Breast epithelium (tissue), 4 donors: ENCODE measurements around the gene LAMB3. TPM values are rescaled to one million over a fixed set of nuclear protein-coding genes. Genes with fewer than 3 reads are reported as not detected.
A peak's percentile ranks its signal among the peaks of the same experiment; 100 is the strongest.

Experiments used
- DNase-seq, 2 donors: peaks; one replicate each; pipeline ENCODE4 v3.0.0-alpha.2; 2019; ENCODE audit warnings: low spot score in 2 of 2
- H3K27ac ChIP-seq, 2 donors: fragments of 200-600 bp; sonication (generic) in 1 of 2; one replicate each; pipeline ENCODE4 v1.5.1; 2016 to 2019; ENCODE audit warnings: mild to moderate bottlenecking in 1 of 2
- H3K27me3 ChIP-seq, 2 donors: fragments of 200-600 bp; sonication (generic) in 1 of 2; one replicate each; pipeline versions ENCODE4 v1.5.1 to v1.6.0; 2017 to 2019; ENCODE audit warnings: control low read depth in 1 of 2, mild to moderate bottlenecking in 1 of 2
- H3K36me3 ChIP-seq: fragments of 200-600 bp; one replicate; pipeline ENCODE4 v1.5.1; 2019
- H3K4me1 ChIP-seq, 2 donors: fragments of 200-600 bp; sonication (generic); one replicate each; pipeline ENCODE4 v1.5.1; 2016 to 2019; ENCODE audit warnings: control low read depth in 1 of 2
- H3K4me3 ChIP-seq, 3 donors: fragments of 200-600 bp; sonication (generic); 1 replicate in 2 of 3; 2 replicates in 1 of 3; pipeline ENCODE4 v1.5.1; 2016 to 2019; ENCODE audit warnings: mild to moderate bottlenecking in 3 of 3, moderate library complexity in 2 of 3
- H3K9me3 ChIP-seq, 2 donors: fragments of 200-600 bp; sonication (generic) in 1 of 2; one replicate each; pipeline ENCODE4 v1.5.1; 2016 to 2019; ENCODE audit warnings: control low read depth in 1 of 2
- POLR2A ChIP-seq: fragments of 450-650 bp; IDR thresholded peaks from one replicate; pipeline ENCODE4 v1.6.1; 2016; ENCODE audit warnings: antibody characterized with exemption, mild to moderate bottlenecking, moderate library complexity
- POLR2AphosphoS5 ChIP-seq, 3 donors: sonication (generic); formaldehyde crosslinking; IDR thresholded peaks; one replicate each; pipeline ENCODE4 v1.6.1; 2017; ENCODE audit warnings: antibody characterized with exemption in 3 of 3
- intact Hi-C: fragments of 100-400 bp; cut with DNase I; formaldehyde crosslinking; loops from one replicate; pipeline ENCODE4 v1.15.1; 2023; ENCODE audit warnings: low total_unique reads
- total RNA-seq, 3 donors: library from RNA; depleted of rRNA; stranded (reverse); fragments of >200 nt; gene quantifications; one replicate each; pipeline ENCODE4 v1.1.0, GENCODE V29; 2016
- TF ChIP-seq, protein P1 (sequence below), 3 donors: fragments of 450-650 bp; IDR thresholded peaks; one replicate each; pipeline ENCODE4 v1.5.1; 2016 to 2017; ENCODE audit warnings: antibody characterized with exemption in 3 of 3, mild to moderate bottlenecking in 3 of 3, moderate library complexity in 3 of 3

LAMB3 gene
- total RNA-seq, 3 donors from 2014 or later, result 23.9 to 48.0 (median 35.6) TPM

DNA sequence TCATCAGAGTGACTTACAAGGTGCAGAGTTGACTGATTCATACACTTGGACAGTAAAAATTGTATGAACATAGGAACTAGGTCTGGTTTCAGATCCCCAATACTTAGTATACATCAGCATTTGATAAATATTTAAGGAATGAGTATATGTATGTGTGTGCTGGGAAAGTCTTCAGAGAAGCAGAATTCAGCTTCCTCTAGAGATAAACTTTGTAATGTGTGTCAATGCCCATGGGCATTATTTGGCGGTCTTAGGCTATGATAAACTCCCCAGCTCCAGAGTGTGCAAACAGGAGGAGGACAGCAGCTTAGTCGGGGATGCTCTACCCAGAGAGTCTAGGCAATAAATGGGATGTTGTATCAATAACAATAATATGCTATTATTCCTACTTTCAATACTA lies 71.6 kb downstream of the LAMB3 start:
- peaks cover 0 to 34% of the 10 kb centered on the region in 2 donors for H3K27me3 ChIP-seq
- H3K9me3 ChIP-seq, result no peaks in the 10 kb centered on the region
- TF ChIP-seq POLR2AphosphoS5 (IDR thresholded peaks at IDR 0.05) (no peak), POLR2A (no peak)
- TF ChIP-seq, protein P1, sequence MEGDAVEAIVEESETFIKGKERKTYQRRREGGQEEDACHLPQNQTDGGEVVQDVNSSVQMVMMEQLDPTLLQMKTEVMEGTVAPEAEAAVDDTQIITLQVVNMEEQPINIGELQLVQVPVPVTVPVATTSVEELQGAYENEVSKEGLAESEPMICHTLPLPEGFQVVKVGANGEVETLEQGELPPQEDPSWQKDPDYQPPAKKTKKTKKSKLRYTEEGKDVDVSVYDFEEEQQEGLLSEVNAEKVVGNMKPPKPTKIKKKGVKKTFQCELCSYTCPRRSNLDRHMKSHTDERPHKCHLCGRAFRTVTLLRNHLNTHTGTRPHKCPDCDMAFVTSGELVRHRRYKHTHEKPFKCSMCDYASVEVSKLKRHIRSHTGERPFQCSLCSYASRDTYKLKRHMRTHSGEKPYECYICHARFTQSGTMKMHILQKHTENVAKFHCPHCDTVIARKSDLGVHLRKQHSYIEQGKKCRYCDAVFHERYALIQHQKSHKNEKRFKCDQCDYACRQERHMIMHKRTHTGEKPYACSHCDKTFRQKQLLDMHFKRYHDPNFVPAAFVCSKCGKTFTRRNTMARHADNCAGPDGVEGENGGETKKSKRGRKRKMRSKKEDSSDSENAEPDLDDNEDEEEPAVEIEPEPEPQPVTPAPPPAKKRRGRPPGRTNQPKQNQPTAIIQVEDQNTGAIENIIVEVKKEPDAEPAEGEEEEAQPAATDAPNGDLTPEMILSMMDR (IDR thresholded peaks at IDR 0.05), result no peak
- H3K4me3 ChIP-seq, result no peak overlapping the region
- H3K4me1 ChIP-seq, result peaks cover 0 to 3% of the 10 kb centered on the region in 2 donors
- H3K36me3 ChIP-seq, result no peaks in the 10 kb centered on the region
- no peak for DNase-seq
- no peak overlapping the region for H3K27ac ChIP-seq
- intact Hi-C loops, result no loop called here

- Histone ChIP-seq H3K36me3 (no peaks in the 10 kb centered on the region), H3K27me3 (peaks cover 0 to 11% of the 10 kb centered on the region in 2 donors), H3K4me3 (no peak overlapping the region), H3K4me1 (no peaks in the 10 kb centered on the region), H3K9me3 (no peaks in the 10 kb centered on the region), H3K27ac (no peak overlapping the region)
- intact Hi-C loops, result loop anchor here (10.0 kb wide), 1 partner anchor 117 kb away; no protein-coding TSS in a partner anchor
- no peak for TF ChIP-seq POLR2A
- TF ChIP-seq POLR2AphosphoS5 (IDR thresholded peaks at IDR 0.05), result no peak
- TF ChIP-seq, protein P1 (IDR thresholded peaks at IDR 0.05), result no peak
- no peak for DNase-seq
These were observed 74.9 kb downstream of the LAMB3 start for GRCh38 chr1:209577346-209577745.

DNA sequence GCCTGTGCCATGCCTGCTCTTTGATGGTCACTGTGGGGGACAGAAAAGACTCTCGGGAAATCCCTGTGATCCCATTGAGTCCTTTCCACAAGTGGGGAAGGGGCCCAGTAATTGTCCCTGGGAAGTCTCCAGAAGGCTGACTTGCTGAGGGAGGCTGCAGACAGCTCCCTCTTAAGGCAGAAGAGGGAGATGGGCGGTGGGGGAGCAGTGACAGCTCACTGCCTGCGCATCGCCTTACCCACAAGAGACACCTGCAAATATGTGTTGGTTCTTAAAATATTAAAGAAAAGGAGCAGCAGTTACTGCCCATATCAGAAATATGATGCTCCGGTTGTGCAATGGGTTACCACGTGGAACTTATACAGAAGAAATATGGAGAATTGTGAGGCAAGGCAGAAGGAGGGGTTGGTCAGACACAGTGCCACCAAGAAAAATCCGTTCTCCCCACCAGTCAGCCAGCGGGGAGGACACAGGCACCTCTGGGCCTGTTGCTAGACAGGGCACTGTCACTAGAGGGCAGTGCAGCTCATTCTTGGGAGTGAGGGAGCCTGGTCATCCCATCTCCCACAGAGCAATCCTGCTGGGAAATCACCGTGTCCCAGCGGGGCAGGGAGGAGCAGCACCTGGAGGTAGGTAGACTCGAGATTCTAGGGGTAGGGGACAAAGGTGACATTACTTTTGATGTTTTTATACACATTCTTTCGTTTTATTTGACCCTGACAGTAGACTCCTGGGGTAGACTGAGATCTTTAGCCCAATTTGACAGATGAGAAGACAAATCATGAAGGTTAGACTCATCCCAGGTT lies 75.6 kb downstream of the LAMB3 start:
- peak; percentile 60 to 78 for DNase-seq

GRCh38 chr1:209570743-209571142 lies 81.5 kb downstream of the LAMB3 start:
- H3K9me3 ChIP-seq, result no peaks in the 10 kb centered on the region
- H3K27ac ChIP-seq, result no peak overlapping the region
- H3K36me3 ChIP-seq, result no peaks in the 10 kb centered on the region
- H3K4me1 ChIP-seq, result no peaks in the 10 kb centered on the region
- no peak for DNase-seq
- intact Hi-C loops, result loop anchor here (10.0 kb wide), 1 partner anchor 124 kb away; no protein-coding TSS in a partner anchor
- TF ChIP-seq, protein P1 (IDR thresholded peaks at IDR 0.05), result no peak
- TF ChIP-seq POLR2A (no peak), POLR2AphosphoS5 (IDR thresholded peaks at IDR 0.05) (no peak)
- H3K27me3 ChIP-seq, result peaks cover 0 to 3% of the 10 kb centered on the region in 2 donors
- H3K4me3 ChIP-seq, result no peak overlapping the region

More for the DNA sequence above, 75.6 kb downstream of the LAMB3 start:
- intact Hi-C loops, result loop anchor here (10.0 kb wide), 1 partner anchor 118 kb away; no protein-coding TSS in a partner anchor
- H3K36me3 ChIP-seq, result no peaks in the 10 kb centered on the region
- no peak overlapping the region for H3K4me3 ChIP-seq
- no peaks in the 10 kb centered on the region for H3K9me3 ChIP-seq
- TF ChIP-seq, protein P1 (IDR thresholded peaks at IDR 0.05), result peak; percentile 74 to 91 (median 89)
- TF ChIP-seq POLR2A, result no peak
- TF ChIP-seq POLR2AphosphoS5 (IDR thresholded peaks at IDR 0.05), result no peak
- no peaks in the 10 kb centered on the region for H3K4me1 ChIP-seq
- H3K27ac ChIP-seq, result no peak overlapping the region
- peaks cover 0 to 11% of the 10 kb centered on the region in 2 donors for H3K27me3 ChIP-seq
